NCI-H2171 treated with DMSO at 0.1 percent for 48 hours (cell line): Measurements from ENCODE around the gene SLIT3.

Source experiments
- DNase-seq: peaks from one replicate; lab custom pipeline; 2025; lab: John Stamatoyannopoulos, UW

SLIT3 gene

DNA sequence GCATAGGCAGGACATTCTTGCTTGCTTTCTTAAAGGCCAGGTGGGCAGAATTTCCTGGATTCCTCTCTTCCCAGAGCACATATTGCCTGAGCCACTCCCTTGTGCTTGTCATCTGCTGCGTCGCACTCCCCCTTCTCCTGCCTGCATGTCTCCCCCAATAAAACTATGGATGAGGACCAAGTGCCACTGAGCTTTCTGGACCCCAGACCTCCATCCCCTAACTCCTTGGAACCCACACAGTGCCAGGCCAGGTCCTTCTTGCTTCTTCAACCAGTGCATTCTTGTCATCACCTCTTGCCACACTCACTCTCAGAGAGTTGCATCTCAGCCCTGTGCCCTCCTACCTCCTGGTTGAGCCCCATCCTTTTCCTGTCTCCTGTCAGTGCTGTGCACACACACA is 563.9 kb downstream of the SLIT3 start:
- no peak for DNase-seq

GRCh38 chr5:168736281-168736831 is 564.6 kb downstream of the SLIT3 start:
- no peak for DNase-seq

- peak; percentile 55 for DNase-seq
These were observed 566.2 kb downstream of the SLIT3 start for GRCh38 chr5:168734620-168735300.

DNA sequence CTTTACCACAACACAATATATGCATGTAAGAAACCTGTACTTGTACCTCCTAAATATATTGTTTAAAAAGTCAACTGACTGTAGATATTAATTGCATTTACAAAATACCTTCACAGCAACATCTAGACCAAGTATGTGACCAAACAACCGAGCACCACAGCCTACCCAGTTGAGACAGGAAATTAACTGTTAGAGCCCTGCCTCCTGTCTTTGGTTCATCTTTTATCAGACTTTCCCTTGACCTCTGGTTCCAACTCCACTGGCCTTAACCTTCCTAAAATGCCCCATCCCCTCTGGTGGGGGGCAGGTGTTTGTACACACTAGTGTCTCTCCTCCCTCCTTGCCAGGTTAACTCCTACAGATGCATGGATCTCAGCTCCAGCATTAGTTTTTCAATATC is 566.8 kb downstream of the SLIT3 start:
- DNase-seq: no peak

DNA sequence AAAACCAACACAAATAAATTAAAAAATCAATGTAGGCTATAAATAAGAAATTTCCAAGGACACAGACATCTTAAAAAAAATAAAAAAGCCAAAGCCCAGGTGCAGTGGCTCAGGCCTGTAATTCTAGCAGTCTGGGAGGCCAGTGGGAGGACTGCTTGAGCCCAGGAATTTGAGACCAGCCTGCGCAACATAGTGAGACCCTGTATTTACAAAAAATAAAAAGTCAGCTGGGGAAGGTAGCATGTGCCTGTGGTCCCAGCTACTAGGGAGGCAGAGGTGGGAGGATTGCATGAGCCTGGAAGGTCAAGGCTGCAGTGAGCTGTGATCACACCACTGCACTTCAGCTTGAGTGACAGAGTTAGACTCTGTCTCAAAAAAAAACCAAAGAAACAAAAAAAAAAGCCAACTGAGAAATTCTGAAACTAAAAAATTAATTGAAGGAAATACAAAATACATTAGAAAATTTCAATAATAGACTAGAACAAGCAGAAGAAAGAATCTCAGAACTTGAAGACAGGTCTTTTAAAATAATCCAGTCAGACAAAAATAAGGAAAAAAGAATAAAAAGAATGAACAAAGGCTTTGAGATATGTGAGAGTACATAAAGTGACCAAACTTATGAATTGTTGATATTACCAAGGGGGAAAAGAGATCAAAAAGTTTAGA is 572.3 kb downstream of the SLIT3 start:
- DNase-seq: no peak

- no peak for DNase-seq
These were observed 573.4 kb downstream of the SLIT3 start for GRCh38 chr5:168727547-168727946.

- DNase-seq: no peak
These were observed 574.6 kb downstream of the SLIT3 start for GRCh38 chr5:168726342-168726741.

DNA sequence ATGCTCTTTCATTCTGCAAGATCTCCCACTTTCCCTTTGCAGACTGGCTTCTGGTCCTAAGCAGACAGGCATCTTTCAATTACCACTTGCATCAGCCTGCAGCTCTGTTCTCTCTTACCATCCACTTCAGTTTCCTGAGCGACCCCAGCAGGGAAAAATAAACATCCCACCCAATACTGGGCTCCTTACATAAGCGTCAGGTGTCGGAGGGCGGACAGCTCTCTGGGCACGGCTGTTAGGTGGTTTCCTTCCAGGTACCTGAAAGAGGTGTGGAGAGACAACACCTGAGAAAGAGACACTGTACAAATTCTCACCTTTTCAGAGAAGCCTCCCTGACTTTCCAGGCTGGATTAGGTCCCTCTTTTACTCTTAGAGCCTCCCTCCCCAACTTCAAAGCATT is 576.7 kb downstream of the SLIT3 start:
- DNase-seq: no peak

- no peak for DNase-seq
These were observed 577.9 kb downstream of the SLIT3 start for GRCh38 chr5:168723037-168723436.

GRCh38 chr5:168721966-168722365 is 579.0 kb downstream of the SLIT3 start:
- no peak for DNase-seq

DNA sequence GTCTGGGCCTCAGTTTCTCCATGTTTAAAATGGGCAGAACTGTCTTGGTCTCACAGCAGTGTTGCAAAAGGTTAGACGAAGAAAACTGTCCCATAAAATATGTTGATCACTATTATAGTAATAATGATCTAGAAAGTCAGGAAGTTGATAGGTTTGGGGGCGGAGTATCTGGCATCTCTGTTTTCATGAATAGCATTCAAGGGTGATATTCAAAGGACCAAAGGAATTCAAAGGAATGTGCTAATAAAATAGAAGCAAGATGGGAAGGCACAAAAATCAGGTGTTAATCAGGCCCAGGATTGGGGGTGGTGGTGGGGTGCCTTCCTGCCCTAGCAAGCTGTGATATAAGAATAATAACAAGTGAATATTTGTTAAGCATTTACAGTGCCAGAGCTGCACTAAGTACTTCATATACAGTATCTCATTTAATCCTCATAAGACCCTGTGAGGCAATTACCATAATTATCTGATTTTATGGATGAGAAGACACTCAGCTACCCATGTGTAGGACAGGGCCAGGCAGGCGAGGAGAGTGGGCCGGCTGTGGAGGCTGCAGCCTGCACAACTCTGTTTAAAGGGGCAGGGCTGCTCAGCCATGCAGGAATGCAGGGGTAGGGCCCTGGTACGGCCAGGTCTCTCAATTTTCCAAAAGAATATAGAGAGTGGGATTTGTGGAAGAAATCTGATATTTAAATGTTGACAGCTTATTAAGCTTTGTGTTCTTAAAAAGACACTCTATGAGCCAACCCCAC is 579.8 kb downstream of the SLIT3 start:
- peak; percentile 37 for DNase-seq

- peak; percentile 84 for DNase-seq
These were observed 580.4 kb downstream of the SLIT3 start for GRCh38 chr5:168720575-168720974.

GRCh38 chr5:168714046-168714445 is 586.9 kb downstream of the SLIT3 start:
- no peak for DNase-seq

- no peak for DNase-seq
These were observed 587.9 kb downstream of the SLIT3 start for GRCh38 chr5:168713051-168713450.

DNA sequence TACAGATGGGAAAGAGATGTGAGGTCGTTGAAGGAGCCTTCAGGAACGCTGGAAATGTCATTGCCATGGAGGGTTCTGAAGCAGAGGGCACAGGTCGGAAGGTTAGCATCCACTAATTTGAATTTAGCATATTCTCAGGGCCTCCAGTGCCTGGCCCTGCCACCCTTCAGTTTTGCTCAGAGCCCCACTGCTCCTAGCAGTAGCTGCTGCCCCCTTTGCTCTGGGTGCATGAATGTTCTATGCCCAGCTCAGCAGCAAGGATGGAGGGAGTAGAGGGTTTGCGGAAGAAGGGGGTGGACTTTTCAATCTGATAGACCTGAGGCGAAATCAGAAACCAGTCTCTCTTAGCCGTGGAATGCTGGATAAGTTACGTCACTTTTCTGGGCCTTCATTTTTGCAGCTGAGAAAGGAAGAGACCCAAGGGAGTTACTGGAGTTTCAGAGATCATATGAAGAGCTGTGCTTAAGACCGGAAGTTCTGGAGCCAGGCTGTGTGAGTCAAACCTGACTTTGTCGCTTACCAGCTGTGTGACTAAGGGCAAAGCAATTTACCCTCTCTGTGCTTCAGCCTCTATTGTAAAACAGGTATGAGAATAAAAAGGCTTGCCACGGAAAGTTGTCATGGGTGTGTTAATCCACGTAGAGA is 588.5 kb downstream of the SLIT3 start:
- no peak for DNase-seq

DNA sequence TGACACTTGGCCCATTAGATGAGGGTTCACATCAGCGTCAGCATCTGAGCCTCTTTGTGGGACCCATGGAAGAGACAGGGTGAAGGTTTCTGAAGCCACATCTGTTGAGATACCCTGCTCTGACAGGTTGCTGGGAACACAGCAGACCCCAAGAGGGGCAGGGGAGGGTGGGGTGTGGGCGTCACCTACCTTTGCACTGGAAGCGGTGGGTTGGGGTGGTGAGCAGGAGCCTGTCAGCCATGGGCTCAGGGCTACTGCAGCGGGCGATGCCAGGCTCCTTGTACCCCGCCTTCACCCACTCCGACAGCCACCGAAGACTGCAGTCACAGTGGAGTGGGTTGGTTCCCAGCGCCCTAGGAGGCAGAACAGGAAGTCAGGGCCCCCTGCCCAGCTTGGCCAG is 590.2 kb downstream of the SLIT3 start:
- DNase-seq: no peak

- DNase-seq: no peak
These were observed 592.9 kb downstream of the SLIT3 start for GRCh38 chr5:168707716-168708695.

GRCh38 chr5:168706655-168707069 is 594.3 kb downstream of the SLIT3 start:
- peak; percentile 79 for DNase-seq

- no peak for DNase-seq
These were observed 595.6 kb downstream of the SLIT3 start for GRCh38 chr5:168705321-168705720.

- DNase-seq: no peak
These were observed 598.4 kb downstream of the SLIT3 start for GRCh38 chr5:168702511-168702910.

DNA sequence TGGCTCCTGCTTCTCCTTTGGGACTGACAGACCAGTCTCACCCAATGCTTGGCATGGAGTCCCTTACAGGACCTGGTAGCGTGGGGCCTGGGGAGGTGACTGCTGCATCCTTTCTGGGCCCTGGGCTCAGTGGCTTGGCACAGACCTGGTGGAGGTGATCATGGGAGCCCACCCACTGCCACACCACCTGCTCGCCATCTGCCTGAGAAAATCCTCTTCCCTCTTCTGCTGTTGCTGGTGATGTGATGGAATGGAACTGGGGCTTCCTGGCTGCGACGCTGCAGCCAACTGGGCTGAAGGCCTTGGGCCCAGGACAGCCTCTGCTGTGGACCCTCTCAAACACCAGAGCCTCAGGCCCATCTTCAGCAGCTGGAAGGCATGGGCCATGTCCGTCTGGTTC is 599.3 kb downstream of the SLIT3 start:
- DNase-seq: peak; percentile 9
